Chondrocyte (in vitro differentiated cells): ENCODE data around the gene IHH. TPM values are rescaled to one million over a fixed set of nuclear protein-coding genes. Genes with fewer than 3 reads are reported as not detected.

ENCODE experiments used
- DNase-seq: peaks from one replicate; pipeline ENCODE4 v3.0.0; 2021; ENCODE audit warnings: mixed read lengths, low spot score
- H3K27ac Mint-ChIP-seq: one replicate; pipeline ENCODE4 v1.8.0; 2021; ENCODE audit warnings: mild to moderate bottlenecking, moderate library complexity, mixed read lengths; ENCODE audit not compliant: unreplicated experiment
- H3K27me3 Mint-ChIP-seq: 2 replicates; pipeline ENCODE4 v1.8.0; 2021; ENCODE audit warnings: low read depth, mixed read lengths
- H3K36me3 Mint-ChIP-seq: 2 replicates; pipeline ENCODE4 v1.8.0; 2021; ENCODE audit warnings: low read depth, mixed read lengths
- H3K4me1 Mint-ChIP-seq: 2 replicates; pipeline ENCODE4 v1.8.0; 2021; ENCODE audit warnings: low read depth, mild to moderate bottlenecking, mixed read lengths
- H3K4me3 Mint-ChIP-seq: one replicate; pipeline ENCODE4 v1.8.0; 2021; ENCODE audit warnings: mild to moderate bottlenecking, moderate library complexity, mixed read lengths; ENCODE audit not compliant: unreplicated experiment
- H3K9me3 Mint-ChIP-seq: 2 replicates; pipeline ENCODE4 v1.8.0; 2021; ENCODE audit warnings: low read depth, mixed read lengths
- long read RNA-seq: library from polyadenylated mRNA; stranded (forward); transcript quantifications from one replicate; pipeline ENCODE4 v2.0.0, GENCODE V29; 2021
- total RNA-seq: library from RNA; stranded (reverse); gene quantifications from 3 replicates; pipeline ENCODE4 v1.2.1, GENCODE V29; 2021
- TF ChIP-seq, protein P1 (sequence below): fragments of 200-600 bp; sonication (generic); IDR thresholded peaks from 2 replicates; pipeline ENCODE4 v1.5.0; 2021; ENCODE audit warnings: antibody characterized with exemption, mild to moderate bottlenecking, moderate library complexity

Gene IHH
- total RNA-seq = 0.19 TPM in 1 of 3 replicates, not detected in the others
- long read RNA-seq = 0 reads

GRCh38 chr2:219060821-219061791, at the start of gene IHH:
Gene IHH, minus strand, starts transcription at chr2:219060921. Its CDS starts 454 bp downstream, at chr2:219060467.
- TF ChIP-seq, protein P1, sequence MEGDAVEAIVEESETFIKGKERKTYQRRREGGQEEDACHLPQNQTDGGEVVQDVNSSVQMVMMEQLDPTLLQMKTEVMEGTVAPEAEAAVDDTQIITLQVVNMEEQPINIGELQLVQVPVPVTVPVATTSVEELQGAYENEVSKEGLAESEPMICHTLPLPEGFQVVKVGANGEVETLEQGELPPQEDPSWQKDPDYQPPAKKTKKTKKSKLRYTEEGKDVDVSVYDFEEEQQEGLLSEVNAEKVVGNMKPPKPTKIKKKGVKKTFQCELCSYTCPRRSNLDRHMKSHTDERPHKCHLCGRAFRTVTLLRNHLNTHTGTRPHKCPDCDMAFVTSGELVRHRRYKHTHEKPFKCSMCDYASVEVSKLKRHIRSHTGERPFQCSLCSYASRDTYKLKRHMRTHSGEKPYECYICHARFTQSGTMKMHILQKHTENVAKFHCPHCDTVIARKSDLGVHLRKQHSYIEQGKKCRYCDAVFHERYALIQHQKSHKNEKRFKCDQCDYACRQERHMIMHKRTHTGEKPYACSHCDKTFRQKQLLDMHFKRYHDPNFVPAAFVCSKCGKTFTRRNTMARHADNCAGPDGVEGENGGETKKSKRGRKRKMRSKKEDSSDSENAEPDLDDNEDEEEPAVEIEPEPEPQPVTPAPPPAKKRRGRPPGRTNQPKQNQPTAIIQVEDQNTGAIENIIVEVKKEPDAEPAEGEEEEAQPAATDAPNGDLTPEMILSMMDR = no peak
- H3K4me1 Mint-ChIP-seq = peaks cover 21% of the 10 kb centered on the region
- H3K9me3 Mint-ChIP-seq = no peaks in the 10 kb centered on the region
- DNase-seq = no peak
- H3K4me3 Mint-ChIP-seq = peak within 1 kb of the TSS; percentile 57
- no peak within 1 kb of the TSS for H3K27ac Mint-ChIP-seq
- H3K36me3 Mint-ChIP-seq = peaks cover 3% of the 10 kb centered on the region
- peaks cover 52% of the 10 kb centered on the region for H3K27me3 Mint-ChIP-seq

DNA sequence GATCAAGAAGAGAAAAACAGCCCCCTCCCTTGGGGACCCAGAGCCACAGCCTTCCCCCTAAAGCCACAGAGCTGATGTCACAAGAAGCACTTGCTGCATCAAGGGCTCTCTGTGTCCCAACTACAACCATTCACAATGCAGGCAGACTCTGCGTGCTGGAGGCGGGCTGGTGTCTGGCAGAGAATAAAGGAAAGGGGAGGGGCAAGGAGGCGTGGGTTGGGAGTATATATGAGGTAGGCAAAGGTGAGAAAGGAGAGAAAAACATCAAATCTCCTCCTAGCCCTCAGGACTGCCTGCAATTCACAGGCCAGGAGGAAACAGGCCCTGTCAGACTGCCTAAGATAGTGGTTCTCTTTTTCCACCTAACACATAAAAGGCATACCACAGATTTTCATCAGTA, 48.8 kb upstream of the IHH start:
- H3K27ac Mint-ChIP-seq = no peak overlapping the region
- no peak for DNase-seq
- peaks cover 4% of the 10 kb centered on the region for H3K4me1 Mint-ChIP-seq
- peaks cover 6% of the 10 kb centered on the region for H3K36me3 Mint-ChIP-seq
- H3K9me3 Mint-ChIP-seq = no peaks in the 10 kb centered on the region
- TF ChIP-seq, protein P1 = no peak
- no peaks in the 10 kb centered on the region for H3K27me3 Mint-ChIP-seq
- no peak overlapping the region for H3K4me3 Mint-ChIP-seq

DNA sequence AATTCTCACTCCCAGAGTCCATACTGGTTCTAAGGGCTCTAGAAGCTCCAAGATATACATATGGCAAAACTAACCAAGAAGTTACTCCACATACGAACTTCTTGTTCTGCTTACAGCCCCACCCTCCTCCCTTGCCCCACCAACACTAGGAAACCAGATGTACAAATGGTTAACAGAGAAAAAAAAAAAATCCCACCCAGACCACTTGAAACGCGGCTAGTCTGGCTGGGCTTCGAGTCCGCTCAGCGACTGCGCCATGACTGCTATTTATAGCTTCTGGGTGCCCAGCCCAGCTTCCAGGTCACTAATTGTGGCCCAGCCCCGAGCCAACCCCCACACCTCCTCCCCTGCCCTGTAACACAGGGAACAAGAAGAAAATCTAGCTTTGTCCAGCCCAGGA, 47.0 kb upstream of the IHH start:
- TF ChIP-seq, protein P1 = no peak
- Mint-ChIP-seq H3K9me3 (no peaks in the 10 kb centered on the region), H3K4me1 (peaks cover 7% of the 10 kb centered on the region), H3K27ac (no peak overlapping the region), H3K4me3 (no peak overlapping the region), H3K27me3 (no peaks in the 10 kb centered on the region), H3K36me3 (peaks cover 6% of the 10 kb centered on the region)
- no peak for DNase-seq

GRCh38 chr2:219106251-219106650, 45.5 kb upstream of the IHH start:
- TF ChIP-seq, protein P1 = no peak
- DNase-seq = no peak
- H3K27me3 Mint-ChIP-seq = no peaks in the 10 kb centered on the region
- peaks cover 7% of the 10 kb centered on the region for H3K4me1 Mint-ChIP-seq
- no peak overlapping the region for H3K4me3 Mint-ChIP-seq
- no peaks in the 10 kb centered on the region for H3K9me3 Mint-ChIP-seq
- peaks cover 6% of the 10 kb centered on the region for H3K36me3 Mint-ChIP-seq
- no peak overlapping the region for H3K27ac Mint-ChIP-seq

DNA sequence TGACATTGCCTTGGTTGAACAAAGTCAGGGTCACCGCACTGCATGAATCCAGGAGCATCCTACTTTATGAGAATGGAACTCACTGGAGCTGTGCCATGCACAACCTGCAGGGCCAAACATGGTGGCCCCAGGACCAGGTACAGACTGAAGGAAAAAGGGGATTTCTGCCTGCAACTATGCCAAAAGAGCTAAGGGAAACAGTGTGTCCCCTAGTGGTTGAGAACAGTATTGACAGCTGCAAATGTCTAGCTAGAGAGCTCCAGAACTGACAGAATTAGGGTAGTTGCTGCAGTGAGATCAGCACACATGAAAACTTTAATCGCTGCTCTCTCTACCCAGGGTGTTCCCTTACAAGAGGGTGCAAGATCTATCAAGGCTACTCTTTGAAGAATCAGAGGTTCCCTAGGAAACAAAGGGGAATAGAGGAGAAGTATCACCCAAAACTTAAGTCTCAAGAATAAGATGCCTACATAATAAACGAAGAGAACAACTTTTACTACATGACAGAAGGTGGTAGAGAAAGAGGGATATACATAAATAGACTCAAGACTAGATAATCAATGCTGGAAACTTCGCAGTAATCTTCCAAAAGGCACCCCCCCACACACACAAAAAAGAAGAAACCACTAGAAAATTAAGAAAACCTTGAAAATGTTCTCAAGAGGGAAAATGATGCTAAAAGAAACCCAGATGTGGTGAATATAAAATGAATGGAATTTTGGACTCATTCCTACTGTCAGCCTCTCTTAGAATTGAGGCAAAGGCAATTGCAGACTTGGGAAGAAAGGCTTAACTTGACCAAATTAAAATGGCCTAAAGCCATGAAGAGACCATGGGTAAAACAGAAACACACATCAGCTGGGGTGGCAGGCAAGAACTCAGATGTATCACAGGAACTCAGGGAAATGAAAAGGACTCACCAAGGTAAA, 43.6 kb upstream of the IHH start:
- Mint-ChIP-seq H3K27me3 (no peaks in the 10 kb centered on the region), H3K4me1 (peaks cover 7% of the 10 kb centered on the region), H3K36me3 (no peaks in the 10 kb centered on the region), H3K27ac (no peak overlapping the region), H3K9me3 (no peaks in the 10 kb centered on the region), H3K4me3 (no peak overlapping the region)
- DNase-seq = no peak
- TF ChIP-seq, protein P1 = peak; percentile 77
